Fibroblast of mammary gland (primary cell): ENCODE results near the gene FAM117A.

Experiments used
- DNase-seq: peaks from one replicate; pipeline ENCODE4 v3.0.0-alpha.2; 2010; ENCODE audit warnings: low read depth
- H3K4me3 ChIP-seq: 2 replicates; pipeline ENCODE4 v1.5.1; 2011; ENCODE audit warnings: low read depth, mild to moderate bottlenecking, low read length, moderate library complexity; ENCODE audit not compliant: control insufficient read depth
- TF ChIP-seq, protein P1 (sequence below): conservative IDR thresholded peaks from 2 replicates; pipeline ENCODE4 v1.5.1; 2011; ENCODE audit warnings: low read depth, low read length, inconsistent platforms; ENCODE audit not compliant: control insufficient read depth, insufficient read depth

The FAM117A gene

GRCh38 chr17:49741692-49742076, 22.2 kb downstream of the FAM117A start:
- TF ChIP-seq, protein P1, sequence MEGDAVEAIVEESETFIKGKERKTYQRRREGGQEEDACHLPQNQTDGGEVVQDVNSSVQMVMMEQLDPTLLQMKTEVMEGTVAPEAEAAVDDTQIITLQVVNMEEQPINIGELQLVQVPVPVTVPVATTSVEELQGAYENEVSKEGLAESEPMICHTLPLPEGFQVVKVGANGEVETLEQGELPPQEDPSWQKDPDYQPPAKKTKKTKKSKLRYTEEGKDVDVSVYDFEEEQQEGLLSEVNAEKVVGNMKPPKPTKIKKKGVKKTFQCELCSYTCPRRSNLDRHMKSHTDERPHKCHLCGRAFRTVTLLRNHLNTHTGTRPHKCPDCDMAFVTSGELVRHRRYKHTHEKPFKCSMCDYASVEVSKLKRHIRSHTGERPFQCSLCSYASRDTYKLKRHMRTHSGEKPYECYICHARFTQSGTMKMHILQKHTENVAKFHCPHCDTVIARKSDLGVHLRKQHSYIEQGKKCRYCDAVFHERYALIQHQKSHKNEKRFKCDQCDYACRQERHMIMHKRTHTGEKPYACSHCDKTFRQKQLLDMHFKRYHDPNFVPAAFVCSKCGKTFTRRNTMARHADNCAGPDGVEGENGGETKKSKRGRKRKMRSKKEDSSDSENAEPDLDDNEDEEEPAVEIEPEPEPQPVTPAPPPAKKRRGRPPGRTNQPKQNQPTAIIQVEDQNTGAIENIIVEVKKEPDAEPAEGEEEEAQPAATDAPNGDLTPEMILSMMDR, result no peak
- DNase-seq, result no peak
- H3K4me3 ChIP-seq, result no peak overlapping the region

GRCh38 chr17:49741009-49741691, 22.8 kb downstream of the FAM117A start:
- DNase-seq, result peak; percentile 40
- TF ChIP-seq, protein P1, result no peak
- H3K4me3 ChIP-seq, result no peak overlapping the region

GRCh38 chr17:49739641-49740271, 24.2 kb downstream of the FAM117A start:
- H3K4me3 ChIP-seq, result no peak overlapping the region
- peak; percentile 31 for DNase-seq
- TF ChIP-seq, protein P1, result no peak

GRCh38 chr17:49738456-49739163, 25.3 kb downstream of the FAM117A start:
- DNase-seq, result no peak
- no peak overlapping the region for H3K4me3 ChIP-seq
- TF ChIP-seq, protein P1, result no peak

DNA sequence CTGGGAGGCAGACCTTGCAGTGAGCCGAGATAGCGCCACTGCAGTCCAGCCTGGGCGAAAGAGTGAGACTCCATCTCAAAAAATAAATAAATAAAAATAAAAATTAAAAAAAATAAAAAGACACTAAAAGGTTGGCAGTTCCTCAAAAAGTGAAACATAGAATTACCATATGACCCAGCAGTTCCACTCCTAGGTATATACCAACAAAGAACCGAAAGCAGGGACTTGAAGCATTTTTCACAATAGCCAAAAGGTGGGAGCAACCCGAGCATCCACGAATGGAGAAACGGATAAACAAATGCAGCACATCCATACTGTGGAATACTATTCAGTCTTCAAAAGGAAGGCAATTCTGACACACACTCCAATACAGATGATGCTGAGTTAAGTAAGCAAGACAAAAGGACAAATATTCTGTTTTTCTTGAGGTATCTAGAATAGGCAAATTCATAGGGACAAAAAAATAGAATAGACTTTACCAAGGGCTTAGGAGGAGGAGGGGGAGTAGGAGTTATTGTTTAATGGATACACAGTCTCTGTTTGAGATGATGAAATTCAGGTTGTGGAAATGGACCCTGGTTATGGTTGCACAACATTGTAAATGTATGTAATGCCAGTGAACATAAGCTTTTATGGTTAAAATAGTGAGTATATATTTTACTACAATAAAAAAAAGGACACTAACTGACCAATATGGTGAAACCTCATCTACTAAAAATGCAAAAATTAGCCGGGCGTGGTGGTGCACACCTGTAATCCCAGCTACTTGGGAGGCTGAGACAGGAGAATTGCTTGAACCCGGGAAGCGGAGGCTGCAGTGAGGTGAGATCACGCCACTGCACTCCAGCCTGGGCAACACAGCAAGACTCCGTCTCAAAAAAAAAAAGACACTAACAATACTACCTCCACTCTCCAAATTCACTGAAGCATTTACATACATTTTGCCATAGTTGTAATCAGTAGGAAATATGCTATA, 29.1 kb downstream of the FAM117A start:
- TF ChIP-seq, protein P1, result no peak
- no peak overlapping the region for H3K4me3 ChIP-seq
- DNase-seq, result no peak

DNA sequence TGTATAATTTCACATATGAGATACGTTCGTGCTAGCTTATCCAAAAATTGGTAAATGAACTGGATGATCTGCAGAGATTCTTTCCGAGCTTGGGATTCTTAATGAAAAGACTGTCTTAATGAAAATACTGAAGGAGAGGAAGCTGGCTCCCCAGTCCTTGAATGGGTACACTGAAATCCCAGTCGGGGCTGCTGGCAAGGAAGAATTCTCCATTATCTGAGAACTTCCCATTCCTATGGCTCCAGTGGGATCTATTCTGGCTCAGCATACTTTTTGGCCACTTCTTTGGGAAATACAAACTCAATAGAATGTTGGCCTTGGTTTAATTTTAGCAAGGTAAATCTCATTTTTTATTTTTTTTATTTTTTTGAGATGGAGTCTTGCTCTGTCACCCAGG, 32.5 kb downstream of the FAM117A start:
- H3K4me3 ChIP-seq, result no peak overlapping the region
- no peak for DNase-seq
- TF ChIP-seq, protein P1, result no peak
